ENCODE measurements around the gene ZNF500. TPM values are rescaled to one million over a fixed set of nuclear protein-coding genes. Genes with fewer than 3 reads are reported as not detected.
A peak's percentile ranks its signal among the peaks of the same experiment; 100 is the strongest.

The ZNF500 gene
- total RNA-seq, 1 donor from 2014 or later: 5.4 TPM

DNA sequence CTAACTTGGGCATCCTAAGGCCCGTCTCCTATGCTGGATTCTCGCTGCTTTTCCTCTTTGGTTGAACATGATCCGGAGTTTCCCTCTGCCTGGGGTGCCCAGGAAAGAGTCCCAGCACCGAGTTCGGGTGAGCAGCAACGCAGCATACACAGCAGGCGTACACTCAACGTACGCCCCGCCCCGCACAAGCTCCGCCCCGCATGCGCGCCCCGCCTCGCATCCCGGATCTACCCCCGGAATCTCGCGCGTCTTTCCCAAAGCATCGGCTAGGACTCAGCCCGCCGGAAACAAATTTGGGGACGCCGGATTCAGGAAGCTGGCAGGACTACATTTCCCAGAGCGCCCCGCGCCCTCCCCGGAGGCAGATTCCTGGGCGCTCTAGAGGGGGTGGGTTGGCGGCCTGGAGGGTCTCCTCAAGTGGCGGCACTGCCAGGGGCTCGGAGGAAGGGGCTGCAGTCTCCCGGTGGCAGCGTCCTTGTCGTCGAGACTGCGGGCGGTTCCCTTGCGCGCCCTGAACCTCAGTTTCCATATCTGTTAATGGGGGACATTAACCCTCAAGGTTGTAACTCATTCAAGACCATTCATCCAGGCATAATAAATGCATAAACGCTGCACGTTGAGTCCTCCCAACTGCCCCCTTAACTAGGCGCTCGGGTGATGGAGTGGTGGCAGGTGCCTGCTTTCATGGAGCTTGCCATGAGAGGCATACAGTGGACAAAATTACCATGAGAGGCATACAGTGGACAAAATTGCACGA, 1.8 kb upstream of the ZNF500 start:
- peak; percentile 99 for DNase-seq
- H3K9me3 ChIP-seq (replicated peaks): no peaks in the 10 kb centered on the region
- peak overlapping the region; percentile 91 for H3K27ac ChIP-seq (replicated peaks)
- peaks cover 39% of the 10 kb centered on the region for H3K4me1 ChIP-seq
- TF ChIP-seq, protein P1, sequence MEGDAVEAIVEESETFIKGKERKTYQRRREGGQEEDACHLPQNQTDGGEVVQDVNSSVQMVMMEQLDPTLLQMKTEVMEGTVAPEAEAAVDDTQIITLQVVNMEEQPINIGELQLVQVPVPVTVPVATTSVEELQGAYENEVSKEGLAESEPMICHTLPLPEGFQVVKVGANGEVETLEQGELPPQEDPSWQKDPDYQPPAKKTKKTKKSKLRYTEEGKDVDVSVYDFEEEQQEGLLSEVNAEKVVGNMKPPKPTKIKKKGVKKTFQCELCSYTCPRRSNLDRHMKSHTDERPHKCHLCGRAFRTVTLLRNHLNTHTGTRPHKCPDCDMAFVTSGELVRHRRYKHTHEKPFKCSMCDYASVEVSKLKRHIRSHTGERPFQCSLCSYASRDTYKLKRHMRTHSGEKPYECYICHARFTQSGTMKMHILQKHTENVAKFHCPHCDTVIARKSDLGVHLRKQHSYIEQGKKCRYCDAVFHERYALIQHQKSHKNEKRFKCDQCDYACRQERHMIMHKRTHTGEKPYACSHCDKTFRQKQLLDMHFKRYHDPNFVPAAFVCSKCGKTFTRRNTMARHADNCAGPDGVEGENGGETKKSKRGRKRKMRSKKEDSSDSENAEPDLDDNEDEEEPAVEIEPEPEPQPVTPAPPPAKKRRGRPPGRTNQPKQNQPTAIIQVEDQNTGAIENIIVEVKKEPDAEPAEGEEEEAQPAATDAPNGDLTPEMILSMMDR (IDR thresholded peaks at IDR 0.05; ENCODE audit: borderline replicate concordance): no peak
- intact Hi-C loops (cut with micrococcal nuclease): no loop called here
- H3K4me3 ChIP-seq: peak overlapping the region; percentile 86
- peaks cover 15% of the 10 kb centered on the region for H3K36me3 ChIP-seq
- H3K27me3 ChIP-seq (ENCODE audit: low read depth): no peaks in the 10 kb centered on the region

DNA sequence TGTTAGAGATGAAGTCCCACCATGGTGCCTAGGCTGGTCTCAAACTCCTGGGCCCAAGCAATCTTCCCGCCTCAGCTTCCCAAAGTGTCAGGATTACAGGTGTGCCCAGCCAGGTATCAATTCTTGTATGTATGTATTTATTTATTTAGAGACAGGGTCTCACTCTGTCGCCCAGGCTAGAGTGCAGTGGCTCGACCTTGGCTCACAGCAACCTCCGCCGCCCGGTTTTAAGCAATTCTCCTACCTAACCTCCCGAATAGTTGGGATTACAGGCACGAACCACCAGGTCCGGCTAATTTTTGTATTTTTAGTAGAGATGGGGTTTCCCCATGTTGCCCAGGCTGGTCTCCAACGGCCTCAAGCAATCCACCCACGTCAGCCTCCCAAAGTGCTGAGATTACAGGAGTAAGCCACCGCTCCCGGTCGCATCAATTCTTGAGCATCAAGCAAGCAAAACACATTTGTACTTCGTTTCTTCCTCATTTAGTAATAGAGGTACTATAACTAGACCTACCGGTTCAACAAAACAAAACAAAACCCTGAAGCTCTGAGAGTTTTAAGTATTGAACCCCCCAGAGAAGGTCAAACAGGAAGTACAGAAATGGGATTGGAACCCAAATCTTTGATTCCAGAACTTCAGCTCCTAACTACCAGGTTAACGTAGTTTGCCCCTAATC, 1.0 kb upstream of the ZNF500 start:
- Histone ChIP-seq H3K9me3 (replicated peaks) (no peaks in the 10 kb centered on the region), H3K4me3 (peak overlapping the region; percentile 86), H3K27me3 (ENCODE audit: low read depth) (no peaks in the 10 kb centered on the region), H3K36me3 (peaks cover 22% of the 10 kb centered on the region), H3K4me1 (peaks cover 39% of the 10 kb centered on the region), H3K27ac (replicated peaks) (peak overlapping the region; percentile 91)
- intact Hi-C loops (cut with micrococcal nuclease): no loop called here
- TF ChIP-seq, protein P1 (IDR thresholded peaks at IDR 0.05; ENCODE audit: borderline replicate concordance): no peak
- no peak for DNase-seq

DNA sequence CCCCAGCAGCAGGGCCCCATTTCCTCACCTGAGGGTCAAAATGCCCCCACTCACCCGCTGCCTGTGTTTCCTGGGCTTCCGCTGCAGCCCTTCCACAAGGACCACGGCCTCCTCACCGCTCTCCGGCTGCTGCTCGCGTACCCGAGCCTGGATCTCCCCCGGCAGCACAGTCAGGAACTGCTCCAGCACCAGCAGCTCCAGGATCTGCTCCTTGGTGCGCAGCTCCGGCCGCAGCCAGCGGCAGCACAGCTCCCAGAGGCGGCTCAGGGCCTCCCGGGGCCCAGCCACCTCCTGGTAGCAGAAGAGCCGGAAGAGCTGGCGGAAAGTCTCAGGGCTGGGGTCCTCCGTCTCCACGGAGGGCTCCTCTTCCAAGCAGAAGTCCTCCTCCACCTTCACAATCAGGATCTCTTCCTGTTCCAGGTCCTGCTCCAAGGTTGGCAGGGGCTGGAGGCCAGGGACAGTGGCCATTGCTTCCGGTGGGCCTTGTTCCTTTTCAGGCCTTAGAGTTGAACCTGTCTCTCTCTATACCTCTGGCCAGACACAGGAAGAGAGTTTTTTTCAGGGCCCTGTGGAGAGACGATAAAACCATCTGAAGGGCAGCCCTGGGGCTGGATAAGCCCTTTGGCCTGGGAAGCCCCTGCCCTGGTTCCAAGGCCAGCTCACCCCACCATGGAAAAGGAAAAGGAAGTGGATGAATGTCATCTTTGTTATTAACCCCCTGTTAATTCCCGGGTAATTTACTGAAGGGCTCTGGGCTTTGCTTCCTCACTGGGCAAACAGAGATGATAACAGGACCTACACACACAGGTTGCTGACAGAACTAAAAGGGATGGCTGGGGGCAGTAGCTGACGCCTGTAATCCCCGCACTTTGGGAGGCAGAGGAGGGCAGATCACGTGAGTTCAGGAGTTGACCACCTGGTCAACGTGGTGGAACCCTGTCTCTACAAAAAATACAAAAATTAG, 1.2 kb downstream of the ZNF500 start:
- peak overlapping the region; percentile 86 for H3K4me3 ChIP-seq
- TF ChIP-seq, protein P1 (IDR thresholded peaks at IDR 0.05; ENCODE audit: borderline replicate concordance): no peak
- H3K27ac ChIP-seq (replicated peaks): peak overlapping the region; percentile 91
- DNase-seq: no peak
- no peaks in the 10 kb centered on the region for H3K27me3 ChIP-seq (ENCODE audit: low read depth)
- no peaks in the 10 kb centered on the region for H3K9me3 ChIP-seq (replicated peaks)
- peaks cover 44% of the 10 kb centered on the region for H3K4me1 ChIP-seq
- intact Hi-C loops (cut with micrococcal nuclease): no loop called here
- peaks cover 41% of the 10 kb centered on the region for H3K36me3 ChIP-seq

DNA sequence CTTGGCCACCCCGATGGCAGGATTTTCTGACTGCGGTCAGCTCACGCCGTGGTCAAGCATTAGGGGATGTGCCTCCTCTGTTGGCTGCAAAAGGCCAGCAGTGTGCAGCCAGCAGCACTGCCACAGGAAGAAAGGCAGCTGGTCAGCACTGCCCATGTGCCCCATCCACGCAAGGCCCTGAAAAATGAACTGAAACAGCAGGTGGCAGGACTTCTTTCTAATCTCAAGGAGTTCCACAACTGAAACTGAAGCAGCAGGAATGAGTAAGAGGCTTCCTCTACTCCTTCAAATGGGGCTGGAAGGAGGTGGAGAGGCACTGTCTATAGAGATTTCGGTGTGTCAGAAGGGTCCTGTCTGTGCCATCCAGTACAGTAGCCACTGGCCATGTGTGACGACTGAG, 3.2 kb downstream of the ZNF500 start:
- no peaks in the 10 kb centered on the region for H3K27me3 ChIP-seq (ENCODE audit: low read depth)
- intact Hi-C loops (cut with micrococcal nuclease): no loop called here
- H3K4me3 ChIP-seq: no peak overlapping the region
- no peak overlapping the region for H3K27ac ChIP-seq (replicated peaks)
- no peaks in the 10 kb centered on the region for H3K9me3 ChIP-seq (replicated peaks)
- TF ChIP-seq, protein P1 (IDR thresholded peaks at IDR 0.05; ENCODE audit: borderline replicate concordance): no peak
- peaks cover 61% of the 10 kb centered on the region for H3K36me3 ChIP-seq
- no peak for DNase-seq
- H3K4me1 ChIP-seq: peaks cover 41% of the 10 kb centered on the region

DNA sequence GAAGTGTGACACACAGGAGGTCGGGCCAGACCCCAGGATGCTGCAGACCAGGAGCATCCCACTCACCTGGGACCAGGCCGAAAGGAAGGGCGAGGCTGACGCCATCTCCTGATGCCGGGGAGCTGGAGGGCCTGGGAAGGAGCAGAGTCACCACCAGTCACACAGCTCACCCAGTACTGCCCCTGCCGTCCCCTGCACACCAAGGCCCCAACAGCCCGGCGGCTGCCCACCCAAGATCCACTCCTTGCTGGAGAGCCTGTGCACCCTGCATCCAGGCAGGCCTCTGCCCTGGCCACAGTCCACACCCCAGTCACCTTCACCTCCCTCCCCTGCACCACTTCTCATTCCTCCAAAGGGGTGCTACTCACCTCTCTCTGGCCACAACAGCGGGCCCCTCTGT, 4.8 kb downstream of the ZNF500 start:
- no peaks in the 10 kb centered on the region for H3K9me3 ChIP-seq (replicated peaks)
- intact Hi-C loops (cut with micrococcal nuclease): no loop called here
- peaks cover 77% of the 10 kb centered on the region for H3K36me3 ChIP-seq
- H3K27me3 ChIP-seq (ENCODE audit: low read depth): no peaks in the 10 kb centered on the region
- no peak overlapping the region for H3K27ac ChIP-seq (replicated peaks)
- no peak for DNase-seq
- H3K4me1 ChIP-seq: peaks cover 28% of the 10 kb centered on the region
- TF ChIP-seq, protein P1 (IDR thresholded peaks at IDR 0.05; ENCODE audit: borderline replicate concordance): no peak
- H3K4me3 ChIP-seq: no peak overlapping the region
